HG03460 (cell line): ENCODE measurements around the gene LPCAT3.

ENCODE experiments used
- ATAC-seq: cut with Tn5 transposase; IDR thresholded peaks from one replicate; pipeline ENCODE4 v1.9.1; 2021; ENCODE audit not compliant: unreplicated experiment

The LPCAT3 gene

GRCh38 chr12:6941267-6941666, 77.0 kb downstream of the LPCAT3 start:
- no peak for ATAC-seq

DNA sequence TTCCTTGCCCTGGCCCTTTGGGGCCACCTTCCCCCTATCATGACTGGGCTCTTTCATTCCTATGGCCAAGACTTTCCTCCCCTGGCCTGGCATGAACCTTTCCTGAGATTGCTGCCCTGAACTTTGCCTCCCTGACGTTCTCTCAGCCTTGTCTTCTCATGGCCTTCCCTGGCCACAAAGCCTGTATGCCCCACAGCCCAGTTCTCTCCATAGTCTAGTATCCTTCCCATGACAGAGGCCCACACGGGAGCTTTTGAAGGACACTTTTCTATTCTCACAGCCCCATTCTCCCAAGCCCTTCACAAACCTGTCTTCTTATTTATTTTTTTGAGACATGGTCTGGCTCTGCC, 79.1 kb downstream of the LPCAT3 start:
- no peak for ATAC-seq

DNA sequence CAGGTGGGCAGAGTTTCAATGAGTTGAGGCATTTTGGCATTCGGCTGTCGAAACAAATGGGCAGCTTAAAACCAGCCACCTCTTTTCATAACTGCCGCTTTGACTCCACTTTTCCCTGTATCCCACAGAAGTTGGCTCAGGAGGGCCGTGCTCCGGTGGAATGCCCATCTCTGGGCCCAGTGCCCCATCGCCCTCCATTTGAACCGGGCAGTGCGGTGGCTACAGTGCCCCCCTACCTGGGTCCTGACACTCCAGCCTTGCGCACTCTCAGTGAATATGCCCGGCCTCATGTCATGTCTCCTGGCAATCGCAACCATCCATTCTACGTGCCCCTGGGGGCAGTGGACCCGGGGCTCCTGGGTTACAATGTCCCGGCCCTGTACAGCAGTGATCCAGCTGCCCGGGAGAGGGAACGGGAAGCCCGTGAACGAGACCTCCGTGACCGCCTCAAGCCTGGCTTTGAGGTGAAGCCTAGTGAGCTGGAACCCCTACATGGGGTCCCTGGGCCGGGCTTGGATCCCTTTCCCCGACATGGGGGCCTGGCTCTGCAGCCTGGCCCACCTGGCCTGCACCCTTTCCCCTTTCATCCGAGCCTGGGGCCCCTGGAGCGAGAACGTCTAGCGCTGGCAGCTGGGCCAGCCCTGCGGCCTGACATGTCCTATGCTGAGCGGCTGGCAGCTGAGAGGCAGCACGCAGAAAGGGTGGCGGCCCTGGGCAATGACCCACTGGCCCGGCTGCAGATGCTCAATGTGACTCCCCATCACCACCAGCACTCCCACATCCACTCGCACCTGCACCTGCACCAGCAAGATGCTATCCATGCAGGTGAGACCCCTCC, 79.7 kb downstream of the LPCAT3 start:
- no peak for ATAC-seq

- peak; percentile 86 for ATAC-seq
These were observed 80.6 kb downstream of the LPCAT3 start for GRCh38 chr12:6937481-6938352.

- ATAC-seq = peak; percentile 11
These were observed 81.4 kb downstream of the LPCAT3 start for GRCh38 chr12:6936636-6937480.

DNA sequence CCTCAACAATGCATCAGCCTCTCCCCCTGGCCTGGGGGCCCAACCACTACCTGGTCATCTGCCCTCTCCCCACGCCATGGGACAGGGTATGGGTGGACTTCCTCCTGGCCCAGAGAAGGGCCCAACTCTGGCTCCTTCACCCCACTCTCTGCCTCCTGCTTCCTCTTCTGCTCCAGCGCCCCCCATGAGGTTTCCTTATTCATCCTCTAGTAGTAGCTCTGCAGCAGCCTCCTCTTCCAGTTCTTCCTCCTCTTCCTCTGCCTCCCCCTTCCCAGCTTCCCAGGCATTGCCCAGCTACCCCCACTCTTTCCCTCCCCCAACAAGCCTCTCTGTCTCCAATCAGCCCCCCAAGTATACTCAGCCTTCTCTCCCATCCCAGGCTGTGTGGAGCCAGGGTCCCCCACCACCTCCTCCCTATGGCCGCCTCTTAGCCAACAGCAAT, 82.1 kb downstream of the LPCAT3 start:
- ATAC-seq = no peak

GRCh38 chr12:6935371-6936193, 82.7 kb downstream of the LPCAT3 start:
- no peak for ATAC-seq

GRCh38 chr12:6934110-6934509, 84.2 kb downstream of the LPCAT3 start:
- ATAC-seq = no peak

- no peak for ATAC-seq
These were observed 85.5 kb downstream of the LPCAT3 start for GRCh38 chr12:6932766-6933165.

GRCh38 chr12:6929466-6930452, 88.5 kb downstream of the LPCAT3 start:
- no peak for ATAC-seq

- ATAC-seq = no peak
These were observed 89.4 kb downstream of the LPCAT3 start for GRCh38 chr12:6928703-6929407.

GRCh38 chr12:6928022-6928702, 90.1 kb downstream of the LPCAT3 start:
- no peak for ATAC-seq

DNA sequence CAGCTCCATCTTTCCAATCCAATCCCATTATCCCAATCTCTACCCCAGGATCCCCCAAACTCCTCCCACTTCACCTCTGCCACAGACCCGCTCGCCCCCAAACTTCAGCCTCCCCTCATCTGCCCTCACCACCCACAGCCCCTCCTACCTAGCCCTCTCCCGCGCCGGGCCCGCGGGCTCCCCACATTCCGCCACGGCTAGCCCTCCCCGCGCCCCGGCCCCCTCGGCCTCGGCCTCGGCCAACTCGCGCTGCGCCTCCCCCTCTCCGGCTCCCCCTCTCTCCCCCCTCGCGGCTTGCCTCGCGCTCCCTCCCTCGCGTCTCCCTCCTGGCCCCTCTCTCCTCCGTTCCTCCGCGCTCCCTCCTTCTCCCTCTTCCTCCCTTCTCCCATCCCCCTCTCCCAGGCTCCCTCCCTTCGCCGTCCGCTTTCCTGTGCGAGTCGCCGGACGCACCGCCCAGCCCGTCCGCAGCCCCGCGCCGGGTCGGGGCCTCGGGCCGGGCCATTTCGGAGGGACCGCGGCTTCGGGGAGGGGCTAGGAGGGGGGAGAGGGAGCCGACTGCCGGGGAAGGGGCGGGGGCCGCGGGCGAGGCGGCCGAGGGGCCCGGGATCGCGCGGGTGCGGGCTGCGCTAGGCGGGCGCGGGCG, 90.8 kb downstream of the LPCAT3 start, which contains the start of gene ATN1:
TSS of gene ATN1 (plus strand) at position 581 of the 643 bp plus-strand sequence. CDS start 6,043 bp downstream, outside the sequence.
- no peak for ATAC-seq
